Measurements from ENCODE around the gene GSTO2. TPM values are rescaled to one million over a fixed set of nuclear protein-coding genes. Genes with fewer than 3 reads are reported as not detected.

The GSTO2 gene
- total RNA-seq, 1 experiment from 2014 or later: 25.7 TPM

- H3K36me3 Mint-ChIP-seq (ENCODE audit: insufficient read depth, unreplicated experiment): no peaks in the 10 kb centered on the region
- H3K9me3 Mint-ChIP-seq (ENCODE audit: low read depth, unreplicated experiment): no peaks in the 10 kb centered on the region
- H3K4me3 Mint-ChIP-seq (ENCODE audit: low read depth, unreplicated experiment): no peak overlapping the region
- no peak for DNase-seq
- intact Hi-C loops (cut with micrococcal nuclease; ENCODE audit: unreplicated experiment): no loop called here
- CTCF ChIA-PET: no interaction called here
- no peaks in the 10 kb centered on the region for H3K4me1 Mint-ChIP-seq (ENCODE audit: low read depth, unreplicated experiment)
- no TSS peak for BruUV-seq (replicated peaks)
- no peak overlapping the region for H3K27ac Mint-ChIP-seq (ENCODE audit: unreplicated experiment)
- H3K27me3 Mint-ChIP-seq (ENCODE audit: unreplicated experiment): peaks cover 3% of the 10 kb centered on the region
- TF ChIP-seq CTCF (IDR thresholded peaks at IDR 0.05; ENCODE audit: unreplicated experiment): no peak
Measured at GRCh38 chr10:104345515-104345914, 76.5 kb downstream of the GSTO2 start.

- intact Hi-C loops (cut with micrococcal nuclease; ENCODE audit: unreplicated experiment): no loop called here
- Mint-ChIP-seq H3K27ac (ENCODE audit: unreplicated experiment) (no peak overlapping the region), H3K9me3 (ENCODE audit: low read depth, unreplicated experiment) (no peaks in the 10 kb centered on the region), H3K4me3 (ENCODE audit: low read depth, unreplicated experiment) (no peak overlapping the region), H3K36me3 (ENCODE audit: insufficient read depth, unreplicated experiment) (no peaks in the 10 kb centered on the region), H3K27me3 (ENCODE audit: unreplicated experiment) (no peaks in the 10 kb centered on the region), H3K4me1 (ENCODE audit: low read depth, unreplicated experiment) (no peaks in the 10 kb centered on the region)
- no TSS peak for BruUV-seq (replicated peaks)
- CTCF ChIA-PET: interaction anchor here (0.7 kb wide), 2 partner anchors 225 to 425 kb away, joined by 3 to 4 read pairs; no protein-coding TSS in a partner anchor
- no peak for TF ChIP-seq CTCF (IDR thresholded peaks at IDR 0.05; ENCODE audit: unreplicated experiment)
- DNase-seq: no peak
Measured at GRCh38 chr10:104345941-104346340, 77.0 kb downstream of the GSTO2 start.

GRCh38 chr10:104347295-104348045 lies 78.5 kb downstream of the GSTO2 start:
- no peak for TF ChIP-seq CTCF (IDR thresholded peaks at IDR 0.05; ENCODE audit: unreplicated experiment)
- Mint-ChIP-seq H3K27ac (ENCODE audit: unreplicated experiment) (no peak overlapping the region), H3K9me3 (ENCODE audit: low read depth, unreplicated experiment) (no peaks in the 10 kb centered on the region), H3K4me3 (ENCODE audit: low read depth, unreplicated experiment) (no peak overlapping the region), H3K4me1 (ENCODE audit: low read depth, unreplicated experiment) (peaks cover 7% of the 10 kb centered on the region), H3K36me3 (ENCODE audit: insufficient read depth, unreplicated experiment) (no peaks in the 10 kb centered on the region), H3K27me3 (ENCODE audit: unreplicated experiment) (no peaks in the 10 kb centered on the region)
- intact Hi-C loops (cut with micrococcal nuclease; ENCODE audit: unreplicated experiment): no loop called here
- CTCF ChIA-PET: no interaction called here
- no peak for DNase-seq
- no TSS peak for BruUV-seq (replicated peaks)

- DNase-seq: no peak
- Mint-ChIP-seq H3K9me3 (ENCODE audit: low read depth, unreplicated experiment) (no peaks in the 10 kb centered on the region), H3K27me3 (ENCODE audit: unreplicated experiment) (no peaks in the 10 kb centered on the region), H3K4me3 (ENCODE audit: low read depth, unreplicated experiment) (no peak overlapping the region), H3K4me1 (ENCODE audit: low read depth, unreplicated experiment) (peaks cover 7% of the 10 kb centered on the region), H3K27ac (ENCODE audit: unreplicated experiment) (no peak overlapping the region), H3K36me3 (ENCODE audit: insufficient read depth, unreplicated experiment) (no peaks in the 10 kb centered on the region)
- intact Hi-C loops (cut with micrococcal nuclease; ENCODE audit: unreplicated experiment): no loop called here
- TF ChIP-seq CTCF (IDR thresholded peaks at IDR 0.05; ENCODE audit: unreplicated experiment): no peak
- CTCF ChIA-PET: no interaction called here
- no TSS peak for BruUV-seq (replicated peaks)
Measured at GRCh38 chr10:104348601-104349000, 79.6 kb downstream of the GSTO2 start.
